A549 (cell line): ENCODE data around the gene RAD51B.

ENCODE experiments used
- BHLHE40 ChIP-seq: IDR thresholded peaks from 2 replicates; pipeline ENCODE4 v1.6.1; 2012; ENCODE audit warnings: low read depth, low read length, inconsistent platforms
- CBX8 ChIP-seq: fragments of 200-600 bp; sonication (generic); IDR thresholded peaks from 2 replicates; pipeline ENCODE4 v1.6.1; 2016
- CEBPB ChIP-seq, 2 experiments: fragments of >200 bp in 1 of 2; sonication (Bioruptor Twin) in 1 of 2; formaldehyde crosslinking in 1 of 2; IDR thresholded peaks; 2 replicates each; pipeline ENCODE4 v1.6.1; 2012 to 2016
- CTCF ChIP-seq: fragments of >200 bp; sonication (Bioruptor Twin); formaldehyde crosslinking; IDR thresholded peaks from 3 replicates; pipeline ENCODE4 v1.5.1; 2016
- EP300 ChIP-seq, 2 experiments: fragments of >200 bp; sonication (Bioruptor Twin); formaldehyde crosslinking; IDR thresholded peaks; 2 replicates in 1 of 2; 3 replicates in 1 of 2; pipeline ENCODE4 v1.6.1; 2016 to 2017
- HOXA7 ChIP-seq: fragments of 250-450 bp; sonication (Bioruptor Pico); IDR thresholded peaks from 2 replicates; pipeline ENCODE4 v1.5.0; 2020; ENCODE audit warnings: mild to moderate bottlenecking, moderate library complexity
- KDM1A ChIP-seq: fragments of 200-600 bp; sonication (generic); IDR thresholded peaks from 2 replicates; pipeline ENCODE4 v1.6.1; 2016; ENCODE audit warnings: low read depth, mild to moderate bottlenecking
- MYC ChIP-seq: IDR thresholded peaks from 2 replicates; pipeline ENCODE4 v1.6.1; 2012; ENCODE audit warnings: mild to moderate bottlenecking, inconsistent platforms, low read length, improper control_type of control experiment, borderline replicate concordance
- RCOR1 ChIP-seq: fragments of 150-350 bp; IDR thresholded peaks from 2 replicates; pipeline ENCODE4 v1.6.1; 2014; ENCODE audit warnings: antibody characterized with exemption, low read length, low read depth
- RFX5 ChIP-seq: fragments of 450-650 bp; IDR thresholded peaks from 2 replicates; pipeline ENCODE4 v1.7.1; 2014; ENCODE audit warnings: antibody characterized with exemption, mild to moderate bottlenecking, moderate library complexity
- TF ChIP-seq, protein P1 (sequence below): fragments of 450-650 bp; IDR thresholded peaks from 2 replicates; pipeline ENCODE4 v1.6.1; 2014; ENCODE audit warnings: antibody characterized with exemption

GRCh38 chr14:68685419-68686204 is 866.0 kb downstream of the RAD51B start:
- TF ChIP-seq CTCF = no peak
- no peak for TF ChIP-seq EP300 (IDR thresholded peaks at IDR 0.05)
- no peak for TF ChIP-seq CBX8
- no peak for TF ChIP-seq HOXA7 (CRISPR knock-in tag)
- no peak for TF ChIP-seq RFX5
- no peak for TF ChIP-seq RCOR1
- TF ChIP-seq, protein P1, sequence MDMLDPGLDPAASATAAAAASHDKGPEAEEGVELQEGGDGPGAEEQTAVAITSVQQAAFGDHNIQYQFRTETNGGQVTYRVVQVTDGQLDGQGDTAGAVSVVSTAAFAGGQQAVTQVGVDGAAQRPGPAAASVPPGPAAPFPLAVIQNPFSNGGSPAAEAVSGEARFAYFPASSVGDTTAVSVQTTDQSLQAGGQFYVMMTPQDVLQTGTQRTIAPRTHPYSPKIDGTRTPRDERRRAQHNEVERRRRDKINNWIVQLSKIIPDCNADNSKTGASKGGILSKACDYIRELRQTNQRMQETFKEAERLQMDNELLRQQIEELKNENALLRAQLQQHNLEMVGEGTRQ = 0 out of 2 replicates have a peak, but pooled peaks have one; percentile 17
- no peak for TF ChIP-seq BHLHE40
- TF ChIP-seq MYC = no peak
- no peak for TF ChIP-seq KDM1A
- no peak for TF ChIP-seq CEBPB (IDR thresholded peaks at IDR 0.05)
